Neural crest cell (in vitro differentiated cells): Measurements from ENCODE around the gene MLF2. TPM values are rescaled to one million over a fixed set of nuclear protein-coding genes. Genes with fewer than 3 reads are reported as not detected.
A peak's percentile ranks its signal among the peaks of the same experiment; 100 is the strongest.

Experiments
- DNase-seq: peaks from one replicate; pipeline ENCODE4 v3.0.0; 2021; ENCODE audit warnings: low read depth, mixed read lengths, low spot score
- H3K27ac Mint-ChIP-seq: one replicate; pipeline ENCODE4 v1.8.0; 2021; ENCODE audit warnings: mild to moderate bottlenecking, mixed read lengths; ENCODE audit not compliant: unreplicated experiment
- H3K27me3 Mint-ChIP-seq: 2 replicates; pipeline ENCODE4 v1.8.0; 2021; ENCODE audit warnings: low read depth, mild to moderate bottlenecking, mixed read lengths
- H3K36me3 Mint-ChIP-seq: 2 replicates; pipeline ENCODE4 v1.8.0; 2021; ENCODE audit warnings: low read depth, mild to moderate bottlenecking, mixed read lengths
- H3K4me1 Mint-ChIP-seq: 2 replicates; pipeline ENCODE4 v1.8.0; 2021; ENCODE audit warnings: mixed read lengths
- H3K4me3 Mint-ChIP-seq: one replicate; pipeline ENCODE4 v1.8.0; 2021; ENCODE audit warnings: mild to moderate bottlenecking, mixed read lengths
- H3K9me3 Mint-ChIP-seq: 2 replicates; pipeline ENCODE4 v1.8.0; 2021; ENCODE audit warnings: mixed read lengths
- total RNA-seq: library from RNA; stranded (reverse); gene quantifications from 2 replicates; pipeline ENCODE4 v1.2.1, GENCODE V29; 2021
- TF ChIP-seq, protein P1 (sequence below): fragments of 200-600 bp; sonication (generic); conservative IDR thresholded peaks from 2 replicates; pipeline ENCODE4 v1.5.0; 2021; ENCODE audit warnings: antibody characterized with exemption, mild to moderate bottlenecking

The MLF2 gene
- total RNA-seq, 1 donor from 2014 or later, result 217 TPM

DNA sequence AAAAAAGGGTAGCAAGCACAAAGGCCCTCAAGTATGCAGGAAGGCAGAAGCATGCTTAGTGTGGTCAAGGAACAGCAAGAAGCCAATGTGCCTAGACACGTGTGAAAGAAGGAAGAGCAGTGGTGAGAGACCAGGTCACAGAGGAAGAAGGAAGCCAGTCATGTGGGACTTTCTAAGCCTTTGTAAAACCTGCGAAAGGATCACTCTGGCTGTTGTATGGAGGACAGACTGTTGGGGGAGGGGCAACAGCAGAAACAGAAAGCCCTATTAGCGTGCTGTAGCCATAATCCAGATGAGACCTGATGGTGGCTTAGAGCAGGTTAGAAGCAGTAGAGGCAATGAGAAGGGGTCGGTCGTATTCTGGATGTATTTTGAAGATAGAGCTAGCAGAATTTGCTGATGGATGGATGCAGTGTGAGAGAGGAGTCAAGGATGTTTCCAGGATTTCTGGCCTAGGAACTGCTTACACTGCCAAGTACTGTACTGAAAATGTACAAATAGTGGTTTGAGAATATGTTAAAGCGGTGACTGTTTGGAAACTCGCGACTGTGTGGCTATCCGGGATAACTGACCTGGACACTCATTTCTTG is 5.7 kb upstream of the MLF2 start:
- H3K9me3 Mint-ChIP-seq, result peaks cover 3% of the 10 kb centered on the region
- H3K27me3 Mint-ChIP-seq, result no peaks in the 10 kb centered on the region
- peak overlapping the region; percentile 64 for H3K27ac Mint-ChIP-seq
- peak overlapping the region; percentile 8 for H3K4me3 Mint-ChIP-seq
- H3K36me3 Mint-ChIP-seq, result no peaks in the 10 kb centered on the region
- H3K4me1 Mint-ChIP-seq, result peaks cover 49% of the 10 kb centered on the region
- no peak for DNase-seq
- TF ChIP-seq, protein P1, sequence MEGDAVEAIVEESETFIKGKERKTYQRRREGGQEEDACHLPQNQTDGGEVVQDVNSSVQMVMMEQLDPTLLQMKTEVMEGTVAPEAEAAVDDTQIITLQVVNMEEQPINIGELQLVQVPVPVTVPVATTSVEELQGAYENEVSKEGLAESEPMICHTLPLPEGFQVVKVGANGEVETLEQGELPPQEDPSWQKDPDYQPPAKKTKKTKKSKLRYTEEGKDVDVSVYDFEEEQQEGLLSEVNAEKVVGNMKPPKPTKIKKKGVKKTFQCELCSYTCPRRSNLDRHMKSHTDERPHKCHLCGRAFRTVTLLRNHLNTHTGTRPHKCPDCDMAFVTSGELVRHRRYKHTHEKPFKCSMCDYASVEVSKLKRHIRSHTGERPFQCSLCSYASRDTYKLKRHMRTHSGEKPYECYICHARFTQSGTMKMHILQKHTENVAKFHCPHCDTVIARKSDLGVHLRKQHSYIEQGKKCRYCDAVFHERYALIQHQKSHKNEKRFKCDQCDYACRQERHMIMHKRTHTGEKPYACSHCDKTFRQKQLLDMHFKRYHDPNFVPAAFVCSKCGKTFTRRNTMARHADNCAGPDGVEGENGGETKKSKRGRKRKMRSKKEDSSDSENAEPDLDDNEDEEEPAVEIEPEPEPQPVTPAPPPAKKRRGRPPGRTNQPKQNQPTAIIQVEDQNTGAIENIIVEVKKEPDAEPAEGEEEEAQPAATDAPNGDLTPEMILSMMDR, result no peak

DNA sequence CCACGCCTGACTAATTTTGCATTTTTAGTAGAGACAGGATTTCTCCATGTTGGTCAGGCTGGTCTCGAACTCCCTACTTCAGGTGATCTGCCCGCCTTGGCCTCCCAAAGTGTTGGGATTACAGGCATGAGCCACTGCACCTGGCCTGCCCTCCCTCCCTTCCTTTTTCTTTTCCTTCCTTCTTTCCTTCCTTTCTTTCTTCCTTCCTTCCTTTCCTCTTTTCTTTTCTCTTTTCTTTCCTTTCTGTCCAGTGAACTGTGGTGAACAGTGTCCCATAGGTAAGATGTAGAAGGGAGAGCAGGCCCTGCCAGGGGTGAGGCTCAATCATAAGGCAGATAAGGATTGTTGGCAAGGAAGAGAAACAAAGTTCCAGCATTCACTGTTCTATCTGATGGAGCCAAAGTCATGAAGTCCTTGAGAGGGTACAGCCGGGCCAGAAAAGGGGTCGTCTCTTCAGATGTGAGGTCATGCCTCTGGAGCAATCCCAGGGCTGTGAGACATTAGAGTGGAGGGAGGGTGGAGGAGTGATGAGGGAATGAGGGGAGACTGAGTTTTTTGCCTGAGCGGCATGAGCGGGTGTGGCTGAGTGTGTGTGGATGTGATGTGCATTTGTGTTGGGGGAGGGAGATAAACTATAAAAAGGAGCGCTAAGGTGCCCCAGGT is 4.2 kb upstream of the MLF2 start:
- Mint-ChIP-seq H3K4me1 (peaks cover 48% of the 10 kb centered on the region), H3K27me3 (no peaks in the 10 kb centered on the region), H3K4me3 (no peak overlapping the region), H3K27ac (peak overlapping the region; percentile 63), H3K36me3 (no peaks in the 10 kb centered on the region), H3K9me3 (no peaks in the 10 kb centered on the region)
- TF ChIP-seq, protein P1, result no peak
- no peak for DNase-seq

DNA sequence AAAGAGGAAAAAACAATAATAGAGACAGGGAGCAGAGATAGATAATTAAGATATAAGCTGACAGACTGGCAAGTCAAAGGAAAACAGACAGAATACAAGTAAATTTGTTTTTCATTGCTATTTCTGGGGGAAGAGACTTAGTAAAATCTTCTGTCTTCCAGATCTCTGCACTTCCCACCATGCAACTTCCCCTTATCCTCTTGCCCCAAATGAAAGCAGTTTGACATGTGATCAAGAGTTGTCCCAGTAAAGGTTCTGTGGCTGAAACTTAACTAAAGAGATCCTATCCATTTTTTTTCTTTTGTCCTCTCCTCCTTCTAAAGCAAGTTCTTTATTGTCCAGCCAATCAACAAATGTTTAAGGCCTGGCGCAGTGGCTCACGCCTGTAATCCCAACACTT is 1.5 kb upstream of the MLF2 start:
- TF ChIP-seq, protein P1, result no peak
- Mint-ChIP-seq H3K4me3 (peak overlapping the region; percentile 97), H3K4me1 (peaks cover 51% of the 10 kb centered on the region)

DNA sequence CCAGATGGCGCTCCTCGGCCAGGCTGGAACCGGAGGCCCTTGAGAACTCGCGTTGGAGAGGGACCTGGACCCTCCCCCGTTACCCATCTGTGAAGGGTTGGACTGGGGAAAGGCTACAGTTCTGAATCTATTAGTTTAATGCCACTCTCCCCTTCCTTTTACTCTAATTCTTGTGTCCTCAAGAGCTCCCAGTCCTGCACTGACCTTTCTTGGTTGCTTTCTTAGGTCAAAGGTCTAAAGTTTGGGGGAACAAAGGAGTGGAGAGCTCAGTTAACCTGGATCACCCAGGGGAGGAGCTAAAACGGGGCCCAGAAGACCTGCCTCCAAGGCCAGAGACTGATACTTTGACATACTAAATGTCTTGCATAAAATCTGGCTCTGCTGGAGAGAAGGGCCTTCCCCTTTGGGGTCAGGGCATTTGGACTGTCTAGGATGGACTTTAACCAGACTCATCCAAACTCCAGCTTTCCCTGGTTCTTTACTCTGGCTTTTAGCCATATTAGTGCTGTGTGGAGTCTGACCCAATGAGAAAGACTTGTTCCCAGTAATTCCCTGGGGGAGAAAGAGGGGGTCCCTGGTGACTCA is 923 bp upstream of the MLF2 start:
- no peak for DNase-seq
- Mint-ChIP-seq H3K4me1 (peaks cover 49% of the 10 kb centered on the region), H3K27ac (peak overlapping the region; percentile 99), H3K27me3 (no peaks in the 10 kb centered on the region), H3K4me3 (peak overlapping the region; percentile 97), H3K9me3 (no peaks in the 10 kb centered on the region), H3K36me3 (peaks cover 3% of the 10 kb centered on the region)
- TF ChIP-seq, protein P1, result no peak

More for the DNA sequence above, 1.5 kb upstream of the MLF2 start:
- H3K27ac Mint-ChIP-seq, result no peak overlapping the region
- no peaks in the 10 kb centered on the region for H3K27me3 Mint-ChIP-seq
- no peak for DNase-seq
- H3K9me3 Mint-ChIP-seq, result no peaks in the 10 kb centered on the region
- H3K36me3 Mint-ChIP-seq, result no peaks in the 10 kb centered on the region

DNA sequence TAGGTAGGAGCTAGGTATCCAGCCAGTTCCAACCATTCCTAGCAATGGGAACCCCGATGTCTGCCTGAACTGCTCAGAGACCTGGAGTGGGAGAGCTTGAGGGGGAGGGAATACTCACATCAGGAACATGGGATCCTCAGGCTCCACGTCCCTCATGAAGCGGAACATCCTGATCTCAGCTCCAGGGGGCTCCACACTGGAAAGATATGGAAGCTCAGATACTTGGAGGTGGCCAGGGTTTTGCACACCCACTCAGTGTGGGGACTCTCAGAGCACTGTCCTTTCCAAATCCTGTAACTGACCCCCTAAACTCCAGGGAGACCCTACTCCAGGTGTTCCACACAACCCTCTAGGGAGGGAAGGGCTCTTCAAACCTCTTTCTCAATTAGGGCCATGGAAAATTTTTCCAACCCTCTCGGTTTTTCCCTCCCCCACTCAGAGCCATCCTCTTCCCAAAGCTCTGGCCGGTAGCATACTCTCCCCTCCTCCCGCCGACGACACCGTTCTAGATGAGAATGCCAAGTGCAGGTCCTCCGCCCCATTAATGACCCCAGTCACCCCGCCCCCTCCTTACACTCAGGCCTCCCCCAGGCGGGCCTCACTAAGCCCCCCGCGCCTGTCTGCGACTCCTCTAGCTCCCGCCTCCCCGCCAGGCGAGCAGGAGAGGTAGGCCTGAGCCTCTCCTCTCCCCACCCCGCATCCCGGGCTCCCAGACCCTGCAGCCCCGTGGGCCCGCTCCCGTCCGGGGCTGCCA is 597 bp downstream of the MLF2 start:
- no peak for DNase-seq
- H3K36me3 Mint-ChIP-seq, result peaks cover 13% of the 10 kb centered on the region
- peaks cover 37% of the 10 kb centered on the region for H3K4me1 Mint-ChIP-seq
- TF ChIP-seq, protein P1, result peak; percentile 57
- no peaks in the 10 kb centered on the region for H3K9me3 Mint-ChIP-seq
- H3K27ac Mint-ChIP-seq, result peak overlapping the region; percentile 31
- H3K4me3 Mint-ChIP-seq, result peak overlapping the region; percentile 97
- H3K27me3 Mint-ChIP-seq, result no peaks in the 10 kb centered on the region
